CD4-positive, alpha-beta T cell treated with Interleukin-17A for 4 hours (primary cell): ENCODE results near the gene PAK3.

Experiments used
- DNase-seq: peaks from one replicate; pipeline ENCODE4 v3.0.0-alpha.2; 2020; ENCODE audit warnings: mixed read lengths

PAK3 gene

GRCh38 chrX:111133389-111133788 is 37.4 kb downstream of the PAK3 start:
- DNase-seq = no peak

GRCh38 chrX:111145878-111146277 is 49.9 kb downstream of the PAK3 start:
- no peak for DNase-seq

DNA sequence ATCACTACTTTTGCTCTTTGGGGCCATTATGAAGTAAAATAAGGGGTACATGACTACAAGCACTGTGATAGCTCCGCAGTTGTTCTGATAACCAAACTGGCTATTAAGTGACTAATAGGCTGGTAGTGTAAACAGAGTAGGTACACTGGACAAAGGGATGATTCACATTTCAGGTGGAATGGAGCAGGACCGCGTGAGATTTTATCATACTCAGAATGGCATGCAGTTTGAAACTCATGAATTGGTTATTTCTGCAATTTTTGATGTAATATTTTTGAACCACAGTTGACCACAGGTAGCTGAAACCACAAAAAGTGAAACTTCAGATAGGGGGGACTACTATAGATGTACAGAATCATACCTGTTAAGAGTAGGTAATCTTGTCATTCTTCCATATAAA is 55.8 kb downstream of the PAK3 start:
- DNase-seq = no peak

DNA sequence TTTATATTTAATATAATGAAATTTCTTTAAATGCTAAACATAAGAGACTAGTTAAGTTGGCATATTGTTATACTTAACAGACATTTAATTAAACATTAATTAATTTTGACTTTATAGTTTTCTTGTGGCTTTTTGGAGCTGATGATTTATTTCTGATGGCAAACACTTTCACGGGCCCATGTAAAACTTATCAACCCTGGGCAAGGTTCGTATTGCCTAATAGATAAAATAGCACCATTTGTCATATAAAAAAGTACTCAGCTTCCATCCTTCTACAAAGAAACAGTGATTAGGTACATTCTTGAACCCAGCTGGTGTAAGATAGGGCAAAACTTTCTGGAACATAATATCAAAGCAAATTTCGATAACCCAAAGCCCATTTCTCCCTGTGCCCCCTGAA is 63.2 kb downstream of the PAK3 start:
- DNase-seq = no peak

GRCh38 chrX:111164728-111165127 is 68.7 kb downstream of the PAK3 start:
- DNase-seq = no peak

DNA sequence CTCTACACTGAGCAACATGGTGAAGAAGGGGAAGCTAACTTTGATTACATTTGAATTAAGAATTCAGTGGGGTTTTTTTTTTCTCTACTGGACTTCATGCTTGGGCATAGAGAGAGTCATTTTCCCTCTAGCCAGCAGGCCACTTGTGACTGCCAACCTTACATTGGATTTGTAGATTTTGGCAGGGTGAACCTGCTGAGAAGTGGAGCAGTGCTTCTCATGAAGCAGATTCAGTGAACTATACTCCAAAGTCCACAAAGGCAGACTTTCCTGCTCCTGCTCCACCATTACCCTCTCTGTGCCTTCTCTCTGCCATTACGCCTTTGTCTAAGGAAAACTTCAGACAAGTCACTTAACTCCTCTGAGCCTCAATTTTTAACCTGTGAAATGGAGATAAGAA is 69.9 kb downstream of the PAK3 start:
- no peak for DNase-seq

DNA sequence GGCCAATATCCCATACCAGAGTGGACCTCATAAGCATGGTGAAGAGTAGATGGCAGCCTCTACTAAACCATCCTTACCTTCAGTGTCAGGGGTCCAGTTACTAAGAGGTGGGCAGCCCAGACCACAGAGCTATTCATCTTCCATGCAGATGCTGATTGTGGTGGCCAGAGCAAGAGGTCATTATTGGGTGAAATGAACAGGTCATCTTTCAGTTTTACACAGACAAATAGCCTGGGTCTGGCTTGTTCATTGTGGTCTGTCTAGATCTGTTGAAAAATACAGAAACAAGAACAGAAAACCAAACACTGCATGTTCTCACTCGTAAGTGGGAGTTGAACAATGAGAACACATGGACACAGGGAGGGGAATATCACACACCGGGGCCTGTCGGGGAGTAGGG is 71.3 kb downstream of the PAK3 start:
- no peak for DNase-seq

GRCh38 chrX:111168314-111168713 is 72.3 kb downstream of the PAK3 start:
- no peak for DNase-seq

- no peak for DNase-seq
Measured at GRCh38 chrX:111169141-111169540, 73.2 kb downstream of the PAK3 start.

- no peak for DNase-seq
Measured at GRCh38 chrX:111170017-111170416, 74.0 kb downstream of the PAK3 start.

- no peak for DNase-seq
Measured at GRCh38 chrX:111180750-111181240, 84.8 kb downstream of the PAK3 start.

GRCh38 chrX:111181951-111182350 is 86.0 kb downstream of the PAK3 start:
- no peak for DNase-seq

- no peak for DNase-seq
Measured at GRCh38 chrX:111182997-111183396, 87.0 kb downstream of the PAK3 start.

DNA sequence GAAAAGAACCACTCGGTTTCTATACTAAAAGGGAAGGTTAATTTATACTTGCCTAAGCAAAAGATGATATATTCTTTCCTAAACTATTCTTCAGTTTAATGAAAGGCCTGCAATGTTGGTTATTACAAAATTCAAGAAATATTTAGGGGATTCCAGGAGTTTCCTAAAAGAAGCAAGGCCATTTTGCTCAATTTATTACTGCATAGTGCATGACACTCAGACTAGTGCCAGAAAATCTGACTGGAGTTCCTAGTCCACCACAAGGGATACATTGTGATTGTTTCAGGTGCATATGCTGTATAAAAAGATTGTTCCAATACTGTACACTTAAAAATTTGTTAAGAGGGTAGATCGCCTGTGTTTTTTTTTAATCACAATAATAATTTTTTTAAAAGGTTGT is 95.6 kb downstream of the PAK3 start:
- DNase-seq = no peak

GRCh38 chrX:111199505-111199904 is 103.5 kb downstream of the PAK3 start:
- DNase-seq = no peak

GRCh38 chrX:111200327-111200726 is 104.3 kb downstream of the PAK3 start:
- DNase-seq = no peak

DNA sequence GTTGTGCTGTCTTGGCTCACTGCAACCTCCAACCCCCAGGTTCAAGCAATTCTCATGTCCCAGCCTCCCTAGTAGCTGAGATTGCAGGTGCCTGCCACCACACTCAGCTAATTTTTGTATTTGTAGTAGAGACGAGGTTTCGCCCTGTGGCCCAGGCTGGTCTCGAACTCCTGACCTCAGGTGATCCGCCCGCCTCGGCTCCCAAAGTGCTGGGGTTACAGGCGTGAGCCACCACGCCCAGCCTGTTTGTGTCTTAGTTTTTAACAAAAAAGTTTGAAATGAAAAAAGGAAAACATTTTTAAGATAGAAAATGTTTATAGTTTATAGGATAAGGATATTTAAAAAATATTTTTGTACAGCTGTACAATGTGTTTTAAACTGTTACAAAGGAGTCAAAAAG is 111.9 kb downstream of the PAK3 start:
- DNase-seq = no peak

DNA sequence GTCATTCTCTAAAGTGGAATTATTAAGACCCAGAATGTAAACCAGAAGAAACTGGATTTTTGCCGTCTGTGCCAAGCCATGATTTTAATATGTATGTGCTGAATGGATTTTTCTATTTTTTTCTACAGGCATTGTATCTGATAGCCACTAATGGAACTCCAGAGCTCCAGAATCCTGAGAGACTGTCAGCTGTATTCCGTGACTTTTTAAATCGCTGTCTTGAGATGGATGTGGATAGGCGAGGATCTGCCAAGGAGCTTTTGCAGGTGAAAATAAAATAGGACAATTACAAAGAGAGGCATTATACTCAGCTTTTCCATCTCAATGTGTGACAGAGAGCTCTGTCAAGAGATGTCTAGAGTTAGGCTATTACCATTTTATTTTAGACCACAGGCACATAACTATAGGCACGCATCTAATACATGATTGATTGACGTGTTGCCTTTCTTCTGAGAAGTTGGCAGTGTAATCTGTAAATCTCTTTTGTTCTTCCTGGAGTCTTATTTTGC is 120.4 kb downstream of the PAK3 start:
- DNase-seq = no peak

DNA sequence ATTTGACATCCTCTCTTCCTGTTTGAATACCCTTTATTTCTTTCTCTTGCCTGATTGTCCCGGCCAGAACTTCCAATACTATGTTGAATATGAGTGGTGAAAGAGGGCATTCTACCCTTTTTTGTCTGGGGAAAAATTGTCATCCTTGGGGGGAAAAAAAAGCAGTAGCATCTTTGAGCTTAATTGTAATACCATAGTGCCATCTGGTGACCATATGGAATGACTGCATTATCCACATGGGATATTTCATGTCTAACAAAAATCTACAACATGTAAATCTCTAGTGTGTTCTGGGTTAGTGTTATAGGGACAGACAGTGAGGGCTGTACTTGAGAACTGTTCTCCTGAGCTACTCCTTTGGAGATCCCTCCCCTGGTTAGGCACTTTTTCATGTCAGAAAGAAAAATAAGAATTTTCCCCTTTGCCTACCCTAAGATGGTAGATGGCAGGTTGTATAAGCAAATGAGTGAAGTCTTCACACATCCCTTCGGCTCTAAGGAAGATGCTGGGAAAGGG is 148.3 kb downstream of the PAK3 start:
- no peak for DNase-seq

GRCh38 chrX:111254896-111255693 is 159.1 kb downstream of the PAK3 start:
- DNase-seq = no peak

DNA sequence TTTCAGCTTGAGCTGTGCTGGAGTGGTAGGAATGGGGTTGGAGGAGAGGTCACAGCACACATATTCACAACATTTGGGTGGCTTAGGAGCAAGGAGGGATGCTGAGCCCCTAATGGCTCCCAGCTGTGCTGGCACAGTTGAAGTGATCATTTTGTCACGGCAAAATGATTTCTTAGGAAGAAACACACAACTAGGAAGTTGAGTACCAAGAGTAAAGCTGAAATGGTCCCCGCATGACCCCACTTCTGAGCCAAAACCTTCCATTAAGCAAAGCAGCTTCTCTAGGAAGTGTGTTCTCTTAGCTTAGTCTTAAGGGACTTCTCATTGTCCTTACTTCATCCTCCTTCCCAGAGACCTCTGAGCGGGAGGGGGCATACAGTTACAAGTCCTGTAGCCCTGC is 161.7 kb downstream of the PAK3 start:
- DNase-seq = no peak

DNA sequence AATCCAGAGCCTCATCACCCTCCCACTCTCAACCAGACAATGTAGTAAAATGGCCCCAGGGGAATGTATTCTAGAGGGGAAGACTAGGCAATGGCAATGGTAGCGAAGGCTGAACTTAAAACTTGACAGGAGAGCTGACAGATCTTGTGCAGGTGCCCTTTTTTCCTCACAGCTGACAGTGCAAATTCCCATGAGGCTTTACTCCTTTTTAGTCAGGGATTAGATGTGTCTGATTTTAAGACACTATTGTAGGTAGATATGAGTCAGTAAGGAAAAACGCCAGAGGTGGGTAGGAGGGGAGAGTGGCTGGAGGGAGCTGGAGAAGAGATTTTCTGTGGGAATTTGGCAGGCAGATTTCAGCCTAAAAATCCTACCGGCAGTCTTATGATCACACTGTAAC is 163.6 kb downstream of the PAK3 start:
- DNase-seq = no peak

- DNase-seq = no peak
Measured at GRCh38 chrX:111260451-111260850, 164.5 kb downstream of the PAK3 start.

GRCh38 chrX:111262086-111262485 is 166.1 kb downstream of the PAK3 start:
- DNase-seq = no peak

GRCh38 chrX:111264385-111264784 is 168.4 kb downstream of the PAK3 start:
- DNase-seq = no peak
